B cell (primary cell): ENCODE results near the gene MYRIP. TPM values are rescaled to one million over a fixed set of nuclear protein-coding genes. Genes with fewer than 3 reads are reported as not detected.

Experiments
- ATAC-seq: fragments of 200-7000 bp; cut with Tn5 transposase; one replicate; pipeline ENCODE4 v1.10.0; 2021; ENCODE audit warnings: low read depth, mild to moderate bottlenecking, moderate number of reproducible peaks, moderate library complexity
- CTCF ChIA-PET: fragments of 350-600 bp; sonication (Branson Sonifier 250); formaldehyde crosslinking; loops from one replicate; lab custom pipeline; 2021; ENCODE audit warnings: antibody characterized with exemption, inconsistent platforms; lab: Charles Lee
- POLR2A ChIA-PET: fragments of 350-600 bp; sonication (Branson Sonifier 250); formaldehyde crosslinking; loops from one replicate; lab custom pipeline; 2021; ENCODE audit warnings: antibody characterized with exemption; lab: Charles Lee
- DNase-seq: peaks from one replicate; pipeline ENCODE4 v3.0.0; 2013
- H2AFZ ChIP-seq: 2 replicates; pipeline ENCODE4 v1.6.1; 2012; ENCODE audit warnings: mild to moderate bottlenecking, low read depth, low read length; ENCODE audit not compliant: insufficient read depth, poor library complexity, severe bottlenecking
- H3K27ac ChIP-seq, 2 donors: 1 replicate in 1 of 2; 2 replicates in 1 of 2; pipeline ENCODE4 v1.5.1; 2012 to 2013; ENCODE audit warnings: low read length in 2 of 2, mild to moderate bottlenecking in 2 of 2, moderate library complexity in 1 of 2
- H3K27me3 ChIP-seq, 4 experiments: fragments of 200-600 bp in 1 of 4; sonication (generic) in 1 of 4; replicated peaks in 1 of 4; 1 replicate in 2 of 4; 2 replicates in 2 of 4; pipeline versions ENCODE4 v1.6.1 to v1.7.0; 2013 to 2016; ENCODE audit warnings: low read length in 3 of 4, mild to moderate bottlenecking in 2 of 4, mixed read lengths in 1 of 4, moderate library complexity in 1 of 4; ENCODE audit not compliant: insufficient read depth in 4 of 4, control insufficient read depth in 3 of 4; ENCODE audit errors: control extremely low read depth in 1 of 4
- H3K36me3 ChIP-seq, 2 experiments: replicated peaks in 1 of 2; 1 replicate in 1 of 2; 2 replicates in 1 of 2; pipeline versions ENCODE4 v1.6.1 to v1.7.1; 2013; ENCODE audit warnings: low read length in 1 of 2; ENCODE audit not compliant: insufficient read depth in 2 of 2, control insufficient read depth in 1 of 2; ENCODE audit errors: control extremely low read depth in 1 of 2, extremely low read depth in 1 of 2
- H3K4me1 ChIP-seq, 2 donors: fragments of 200-600 bp in 1 of 2; sonication (generic) in 1 of 2; 1 replicate in 1 of 2; 2 replicates in 1 of 2; pipeline versions ENCODE4 v1.5.1 to v1.6.1; 2013 to 2017; ENCODE audit warnings: low read length in 2 of 2; ENCODE audit not compliant: control insufficient read depth in 2 of 2, insufficient read depth in 2 of 2
- H3K4me2 ChIP-seq: replicated peaks from 2 replicates; pipeline ENCODE3; 2012; ENCODE audit warnings: mild to moderate bottlenecking, low read depth, low read length; ENCODE audit not compliant: poor library complexity, severe bottlenecking
- H3K4me3 ChIP-seq, 5 experiments: fragments of 200-600 bp in 1 of 5; sonication (generic) in 1 of 5; 1 replicate in 3 of 5; 2 replicates in 2 of 5; pipeline versions ENCODE4 v1.5.1 to v1.7.0; 2011 to 2016; ENCODE audit warnings: low read length in 4 of 5, mild to moderate bottlenecking in 4 of 5, low read depth in 2 of 5, control low read depth in 1 of 5, moderate library complexity in 1 of 5; ENCODE audit not compliant: insufficient read depth in 1 of 5; ENCODE audit errors: control extremely low read depth in 1 of 5, extremely low read depth in 1 of 5
- H3K79me2 ChIP-seq: fragments of 200-600 bp; sonication (generic); one replicate; pipeline ENCODE4 v1.6.0; 2016; ENCODE audit warnings: low read length; ENCODE audit not compliant: control insufficient read depth, insufficient read depth
- H3K9ac ChIP-seq: fragments of 200-600 bp; sonication (generic); 2 replicates; pipeline ENCODE4 v1.6.1; 2017; ENCODE audit warnings: mild to moderate bottlenecking, low read length, moderate library complexity
- H3K9me3 ChIP-seq, 3 donors: one replicate each; pipeline versions ENCODE4 v1.6.1 to v1.7.1; 2013; ENCODE audit warnings: low read length in 2 of 3; ENCODE audit not compliant: control insufficient read depth in 2 of 3, insufficient read depth in 1 of 3; ENCODE audit errors: control extremely low read depth in 1 of 3
- H4K20me1 ChIP-seq: 2 replicates; pipeline ENCODE4 v1.6.0; 2012; ENCODE audit warnings: mild to moderate bottlenecking, low read length; ENCODE audit not compliant: insufficient read depth, control insufficient read depth, poor library complexity, severe bottlenecking
- H3K27ac Mint-ChIP-seq: one replicate; pipeline ENCODE4 v1.8.0; 2021; ENCODE audit warnings: mixed read lengths
- H3K27me3 Mint-ChIP-seq: one replicate; pipeline ENCODE4 v1.8.0; 2021; ENCODE audit warnings: mixed read lengths
- H3K4me1 Mint-ChIP-seq: one replicate; pipeline ENCODE4 v1.8.0; 2021; ENCODE audit warnings: mixed read lengths
- H3K4me3 Mint-ChIP-seq: one replicate; pipeline ENCODE4 v1.8.0; 2021; ENCODE audit warnings: mixed read lengths
- H3K9me3 Mint-ChIP-seq: one replicate; pipeline ENCODE4 v1.8.0; 2022; ENCODE audit warnings: mixed read lengths; ENCODE audit not compliant: insufficient read depth
- CTCF ChIP-seq: fragments of 200-600 bp; IDR thresholded peaks from one replicate; pipeline ENCODE4 v1.8.0; 2022; ENCODE audit warnings: antibody characterized with exemption, mild to moderate bottlenecking
- EZH2 ChIP-seq: IDR thresholded peaks from 2 replicates; pipeline ENCODE4 v1.6.1; 2012; ENCODE audit warnings: borderline replicate concordance, low read depth, mild to moderate bottlenecking, moderate library complexity, low read length; ENCODE audit not compliant: insufficient read depth, poor library complexity, severe bottlenecking
- WGBS: methylation state at CpG from one replicate; pipeline ENCODE4 v1.1.5; 2013; ENCODE audit warnings: missing lambda C conversion rate; ENCODE audit not compliant: insufficient coverage; 5-methylcytosine and 5-hydroxymethylcytosine counted together
- intact Hi-C: fragments of 100-400 bp; cut with micrococcal nuclease; formaldehyde crosslinking; loops from one replicate; pipeline ENCODE4 v1.10.0; 2022
- polyA plus RNA-seq: library from polyadenylated mRNA; depleted of rRNA; stranded (reverse); fragments of >200 nt; gene quantifications from 2 replicates; pipeline ENCODE4 v1.2.3, GENCODE V29; 2012
- total RNA-seq, 2 donors: library from RNA; stranded (reverse); fragments of 120-200 nt in 1 of 2; gene quantifications; 1 replicate in 1 of 2; 2 replicates in 1 of 2; pipeline versions ENCODE4 v1.2.3 to v1.2.4, GENCODE V29; 2013 to 2022

The MYRIP gene
- total and polyA plus RNA-seq, 2 donors (not counting 1 experiment from before 2014, with no cell fraction given) = 0.03 to 0.10 TPM

GRCh38 chr3:40208251-40208650 is 398.8 kb downstream of the MYRIP start:
- no peaks in the 10 kb centered on the region for H3K4me1 ChIP-seq
- ATAC-seq (no peak), DNase-seq (no peak)
- no peak overlapping the region for H3K4me2 ChIP-seq
- Mint-ChIP-seq H3K4me1 (no peaks in the 10 kb centered on the region), H3K27ac (no peak overlapping the region), H3K9me3 (no peaks in the 10 kb centered on the region), H3K27me3 (no peaks in the 10 kb centered on the region), H3K4me3 (no peak overlapping the region)
- H3K27ac ChIP-seq = no peak overlapping the region
- H4K20me1 ChIP-seq = no peaks in the 10 kb centered on the region
- intact Hi-C loops = no loop called here
- H3K9ac ChIP-seq = no peak overlapping the region
- no peaks in the 10 kb centered on the region for H3K27me3 ChIP-seq
- no CpG with 5 or more reads among the region's 2 CpGs for WGBS
- ChIA-PET CTCF (no interaction called here), POLR2A (no interaction called here)
- H3K4me3 ChIP-seq = no peak overlapping the region
- H3K9me3 ChIP-seq = no peaks in the 10 kb centered on the region
- H3K79me2 ChIP-seq = no peaks in the 10 kb centered on the region
- H3K36me3 ChIP-seq = no peaks in the 10 kb centered on the region
- no peak overlapping the region for H2AFZ ChIP-seq
- TF ChIP-seq EZH2 (no peak), CTCF (no peak)

GRCh38 chr3:40211579-40211978 is 402.2 kb downstream of the MYRIP start:
- Mint-ChIP-seq H3K9me3 (no peaks in the 10 kb centered on the region), H3K27me3 (no peaks in the 10 kb centered on the region), H3K27ac (no peak overlapping the region), H3K4me3 (no peak overlapping the region), H3K4me1 (no peaks in the 10 kb centered on the region)
- Histone ChIP-seq H3K36me3 (no peaks in the 10 kb centered on the region), H3K9me3 (no peaks in the 10 kb centered on the region), H3K4me3 (no peak overlapping the region), H2AFZ (no peak overlapping the region), H3K4me2 (no peak overlapping the region), H4K20me1 (no peaks in the 10 kb centered on the region), H3K9ac (no peak overlapping the region), H3K79me2 (no peaks in the 10 kb centered on the region), H3K27me3 (no peaks in the 10 kb centered on the region), H3K27ac (no peak overlapping the region), H3K4me1 (no peaks in the 10 kb centered on the region)
- intact Hi-C loops = no loop called here
- ATAC-seq (no peak), DNase-seq (no peak)
- TF ChIP-seq EZH2 (no peak), CTCF (no peak)
- ChIA-PET CTCF (interaction anchor here (0.6 kb wide), 1 partner anchor 1042 kb away, joined by 3 read pairs; no protein-coding TSS in a partner anchor), POLR2A (no interaction called here)
- WGBS = 100% methylated on average over 1 of the region's 4 CpGs
